Upper lobe of right lung (tissue), 1 donor: ENCODE data around the gene CLTA. TPM values are rescaled to one million over a fixed set of nuclear protein-coding genes. Genes with fewer than 3 reads are reported as not detected.

Experiments used
- ATAC-seq: fragments of 200-7000 bp; cut with Tn5 transposase; one replicate; pipeline ENCODE4 v1.9.1; 2020; ENCODE audit warnings: mild to moderate bottlenecking, moderate library complexity
- DNase-seq: peaks from one replicate; pipeline ENCODE4 v3.0.0-alpha.2; 2020
- H3K27ac ChIP-seq: fragments of 200-600 bp; one replicate; pipeline ENCODE4 v1.8.0; 2022
- H3K27me3 ChIP-seq: fragments of 200-600 bp; one replicate; pipeline ENCODE4 v1.8.0; 2022; ENCODE audit warnings: mild to moderate bottlenecking
- H3K36me3 ChIP-seq: fragments of 200-600 bp; one replicate; pipeline ENCODE4 v1.8.0; 2022
- H3K4me1 ChIP-seq: fragments of 200-600 bp; one replicate; pipeline ENCODE4 v1.8.0; 2022
- H3K4me3 ChIP-seq: fragments of 200-600 bp; one replicate; pipeline ENCODE4 v1.8.0; 2022; ENCODE audit warnings: mild to moderate bottlenecking
- H3K9me3 ChIP-seq: fragments of 200-600 bp; one replicate; pipeline ENCODE4 v1.8.0; 2022
- CTCF ChIP-seq: fragments of 200-600 bp; IDR thresholded peaks from one replicate; pipeline ENCODE4 v1.8.0; 2022; ENCODE audit warnings: antibody characterized with exemption
- intact Hi-C: fragments of 100-400 bp; cut with DNase I; formaldehyde crosslinking; loops from one replicate; pipeline ENCODE4 v1.11.0; 2022
- total RNA-seq: library from RNA; stranded (reverse); fragmentation: NEBNext Ultra II Directional; extraction: Animal tissue kit (Norgen Biotek cat#: 25700); gene quantifications from one replicate; pipeline ENCODE4 v1.2.1, GENCODE V29; 2021
- donor health status: DM: no; HTN: yes; CAD: no; lungs with severe emphysema.

The CLTA gene
- total RNA-seq, 1 donor from 2014 or later: 163 TPM

- no peak overlapping the region for H3K27ac ChIP-seq
Observed at GRCh38 chr9:36193023-36193422, 2.3 kb downstream of the CLTA start.

GRCh38 chr9:36194326-36195000 is 3.7 kb downstream of the CLTA start:
- Histone ChIP-seq H3K27ac (no peak overlapping the region), H3K9me3 (no peaks in the 10 kb centered on the region), H3K4me3 (peak overlapping the region; percentile 2), H3K4me1 (peaks cover 47% of the 10 kb centered on the region), H3K27me3 (no peaks in the 10 kb centered on the region), H3K36me3 (peaks cover 43% of the 10 kb centered on the region)
- ATAC-seq (no peak), DNase-seq (no peak)
- intact Hi-C loops: no loop called here
- no peak for TF ChIP-seq CTCF

More at GRCh38 chr9:36193023-36193422, 2.3 kb downstream of the CLTA start:
- Histone ChIP-seq H3K4me1 (peaks cover 47% of the 10 kb centered on the region), H3K27me3 (no peaks in the 10 kb centered on the region), H3K36me3 (peaks cover 30% of the 10 kb centered on the region), H3K9me3 (no peaks in the 10 kb centered on the region), H3K4me3 (peak overlapping the region; percentile 97)
- intact Hi-C loops: no loop called here
- DNase-seq (no peak), ATAC-seq (no peak)
- TF ChIP-seq CTCF: no peak

- no peak for TF ChIP-seq CTCF
- H3K36me3 ChIP-seq: peaks cover 99% of the 10 kb centered on the region
- H3K4me3 ChIP-seq: no peak overlapping the region
- no peaks in the 10 kb centered on the region for H3K9me3 ChIP-seq
- H3K27ac ChIP-seq: no peak overlapping the region
- DNase-seq: no peak
- peaks cover 25% of the 10 kb centered on the region for H3K4me1 ChIP-seq
- intact Hi-C loops: no loop called here
- ATAC-seq: peak; percentile 30
- H3K27me3 ChIP-seq: no peaks in the 10 kb centered on the region
Observed at GRCh38 chr9:36204906-36205547, 14.3 kb downstream of the CLTA start.

GRCh38 chr9:36207016-36207415 is 16.3 kb downstream of the CLTA start:
- Histone ChIP-seq H3K36me3 (peaks cover 99% of the 10 kb centered on the region), H3K9me3 (no peaks in the 10 kb centered on the region), H3K4me1 (peaks cover 39% of the 10 kb centered on the region), H3K27me3 (no peaks in the 10 kb centered on the region), H3K4me3 (no peak overlapping the region), H3K27ac (no peak overlapping the region)
- TF ChIP-seq CTCF: no peak
- peak; percentile 28 for ATAC-seq
- no peak for DNase-seq
- intact Hi-C loops: no loop called here

- intact Hi-C loops: no loop called here
- Histone ChIP-seq H3K4me1 (peaks cover 39% of the 10 kb centered on the region), H3K27ac (peak overlapping the region; percentile 25), H3K36me3 (peaks cover 99% of the 10 kb centered on the region), H3K4me3 (no peak overlapping the region), H3K27me3 (no peaks in the 10 kb centered on the region), H3K9me3 (no peaks in the 10 kb centered on the region)
- peak; percentile 39 for ATAC-seq
- no peak for TF ChIP-seq CTCF
- no peak for DNase-seq
Observed at GRCh38 chr9:36207546-36208012, 16.9 kb downstream of the CLTA start.
